DND-41 (cell line): Measurements from ENCODE around the gene PDE6B.

Experiments
- ATAC-seq: fragments of 200-7000 bp; cut with Tn5 transposase; 3 replicates; pipeline ENCODE4 v1.9.1; 2021; ENCODE audit warnings: low read depth; ENCODE audit not compliant: insufficient read depth
- DNase-seq: peaks from one replicate; pipeline ENCODE4 v3.0.0-alpha.2; 2020
- H2AFZ ChIP-seq: 2 replicates; pipeline ENCODE4 v1.6.0; 2012; ENCODE audit warnings: low read depth, low read length
- H3K27ac ChIP-seq: 2 replicates; pipeline ENCODE4 v1.5.1; 2012; ENCODE audit warnings: low read length, inconsistent platforms
- H3K27me3 ChIP-seq: fragments of 200-600 bp; sonication (generic); 2 replicates; pipeline ENCODE4 v1.6.0; 2012; ENCODE audit warnings: low read length, mild to moderate bottlenecking, inconsistent platforms; ENCODE audit not compliant: insufficient read depth, poor library complexity
- H3K36me3 ChIP-seq: 2 replicates; pipeline ENCODE4 v1.5.1; 2012; ENCODE audit warnings: low read length, inconsistent platforms; ENCODE audit not compliant: insufficient read depth
- H3K4me1 ChIP-seq: 2 replicates; pipeline ENCODE4 v1.5.1; 2012; ENCODE audit warnings: mild to moderate bottlenecking, low read length; ENCODE audit not compliant: insufficient read depth
- H3K4me2 ChIP-seq: 2 replicates; pipeline ENCODE4 v1.6.0; 2012; ENCODE audit warnings: mild to moderate bottlenecking, moderate library complexity, low read length, inconsistent platforms; ENCODE audit not compliant: insufficient read depth
- H3K4me3 ChIP-seq, 2 experiments: fragments of 200-600 bp in 1 of 2; shearing (Covaris generic) in 1 of 2; 2 replicates each; pipeline ENCODE4 v1.5.1; 2012 to 2016; ENCODE audit warnings: inconsistent platforms in 2 of 2, low read length in 2 of 2, mild to moderate bottlenecking in 2 of 2, low read depth in 1 of 2, moderate library complexity in 1 of 2
- H3K79me2 ChIP-seq: 2 replicates; pipeline ENCODE4 v1.6.0; 2012; ENCODE audit warnings: low read length, inconsistent platforms; ENCODE audit not compliant: insufficient read depth
- H3K9ac ChIP-seq: 2 replicates; pipeline ENCODE4 v1.6.0; 2012; ENCODE audit warnings: low read depth, mild to moderate bottlenecking, inconsistent platforms, low read length, moderate library complexity
- H3K9me3 ChIP-seq: 2 replicates; pipeline ENCODE4 v1.5.1; 2012; ENCODE audit warnings: low read length, moderate library complexity, mild to moderate bottlenecking, inconsistent platforms; ENCODE audit not compliant: insufficient read depth, severe bottlenecking
- H4K20me1 ChIP-seq: 2 replicates; pipeline ENCODE4 v1.6.0; 2012; ENCODE audit warnings: low read length; ENCODE audit not compliant: insufficient read depth
- CTCF ChIP-seq: IDR thresholded peaks from 2 replicates; pipeline ENCODE4 v1.5.1; 2012; ENCODE audit warnings: borderline replicate concordance, low read length, moderate library complexity, mild to moderate bottlenecking; ENCODE audit not compliant: poor library complexity, severe bottlenecking; ENCODE audit errors: extremely low read depth
- EZH2 ChIP-seq: IDR thresholded peaks from 3 replicates; pipeline ENCODE4 v1.6.1; 2012; ENCODE audit warnings: borderline replicate concordance, low read depth, mild to moderate bottlenecking, moderate library complexity, low read length, inconsistent platforms; ENCODE audit not compliant: severe bottlenecking

The PDE6B gene

GRCh38 chr4:654503-654845, 29.1 kb downstream of the PDE6B start:
- no peak overlapping the region for H3K9ac ChIP-seq
- H4K20me1 ChIP-seq, result peaks cover 8% of the 10 kb centered on the region
- ATAC-seq (no peak), DNase-seq (no peak)
- no peaks in the 10 kb centered on the region for H3K79me2 ChIP-seq
- no peaks in the 10 kb centered on the region for H3K9me3 ChIP-seq
- H3K27ac ChIP-seq, result no peak overlapping the region
- H3K27me3 ChIP-seq, result no peaks in the 10 kb centered on the region
- H3K4me2 ChIP-seq, result no peak overlapping the region
- peaks cover 3% of the 10 kb centered on the region for H3K36me3 ChIP-seq
- no peak overlapping the region for H3K4me3 ChIP-seq
- no peak for TF ChIP-seq EZH2
- no peak for TF ChIP-seq CTCF
- no peaks in the 10 kb centered on the region for H3K4me1 ChIP-seq
- no peak overlapping the region for H2AFZ ChIP-seq

GRCh38 chr4:654871-655463, 29.6 kb downstream of the PDE6B start:
- no peak overlapping the region for H3K4me2 ChIP-seq
- H3K79me2 ChIP-seq, result no peaks in the 10 kb centered on the region
- no peak overlapping the region for H2AFZ ChIP-seq
- H4K20me1 ChIP-seq, result peaks cover 9% of the 10 kb centered on the region
- TF ChIP-seq EZH2, result no peak
- TF ChIP-seq CTCF, result no peak
- no peak for DNase-seq
- no peaks in the 10 kb centered on the region for H3K9me3 ChIP-seq
- ATAC-seq, result no peak
- H3K9ac ChIP-seq, result no peak overlapping the region
- H3K36me3 ChIP-seq, result peaks cover 8% of the 10 kb centered on the region
- H3K4me1 ChIP-seq, result no peaks in the 10 kb centered on the region
- H3K27ac ChIP-seq, result no peak overlapping the region
- H3K27me3 ChIP-seq, result no peaks in the 10 kb centered on the region
- H3K4me3 ChIP-seq, result no peak overlapping the region

GRCh38 chr4:655464-656151, 30.2 kb downstream of the PDE6B start:
- Histone ChIP-seq H3K36me3 (peaks cover 14% of the 10 kb centered on the region), H3K79me2 (no peaks in the 10 kb centered on the region), H3K9ac (no peak overlapping the region), H3K4me3 (no peak overlapping the region), H3K27ac (no peak overlapping the region), H4K20me1 (peaks cover 9% of the 10 kb centered on the region), H3K9me3 (no peaks in the 10 kb centered on the region), H2AFZ (no peak overlapping the region), H3K27me3 (no peaks in the 10 kb centered on the region), H3K4me1 (no peaks in the 10 kb centered on the region), H3K4me2 (no peak overlapping the region)
- DNase-seq (no peak), ATAC-seq (no peak)
- no peak for TF ChIP-seq EZH2
- TF ChIP-seq CTCF, result no peak
